Ovary (tissue), 3 donors: ENCODE measurements around the gene ALDH2.

ENCODE experiments used
- EP300 ChIP-seq: sonication (generic); formaldehyde crosslinking; IDR thresholded peaks from one replicate; pipeline ENCODE4 v1.6.1; 2017; ENCODE audit warnings: antibody characterized with exemption
- POLR2A ChIP-seq: fragments of 450-650 bp; IDR thresholded peaks from one replicate; pipeline ENCODE4 v1.6.1; 2017; ENCODE audit warnings: antibody characterized with exemption, mild to moderate bottlenecking, moderate library complexity
- TF ChIP-seq, protein P1 (sequence below), 3 donors: fragments of 450-650 bp in 2 of 3; fragments of 200-600 bp in 1 of 3; IDR thresholded peaks; one replicate each; pipeline versions ENCODE4 v1.5.1 to v1.8.0; 2016 to 2022; ENCODE audit warnings: antibody characterized with exemption in 3 of 3, mild to moderate bottlenecking in 1 of 3
- donor health status: DM: no; HTN: no; CAD: no.

DNA sequence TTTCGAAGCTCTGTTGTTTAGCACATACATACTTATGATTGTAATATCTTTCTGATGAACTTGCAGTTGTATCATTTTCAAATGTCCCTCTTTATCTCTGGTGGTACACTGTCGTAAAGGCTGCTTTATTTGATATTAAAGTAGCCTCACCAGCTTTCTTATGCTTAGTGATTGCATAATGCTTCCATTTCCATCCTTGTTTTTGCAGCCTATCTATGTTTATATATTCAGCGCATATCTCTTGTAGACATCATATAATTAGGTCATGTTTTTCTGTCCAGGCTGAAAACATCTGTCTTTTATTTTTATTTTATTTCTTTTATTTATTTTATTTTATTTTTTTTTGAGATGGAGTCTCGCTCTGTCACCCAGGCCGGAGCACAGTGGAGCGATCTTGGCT lies 46.3 kb upstream of the ALDH2 start:
- TF ChIP-seq, protein P1, sequence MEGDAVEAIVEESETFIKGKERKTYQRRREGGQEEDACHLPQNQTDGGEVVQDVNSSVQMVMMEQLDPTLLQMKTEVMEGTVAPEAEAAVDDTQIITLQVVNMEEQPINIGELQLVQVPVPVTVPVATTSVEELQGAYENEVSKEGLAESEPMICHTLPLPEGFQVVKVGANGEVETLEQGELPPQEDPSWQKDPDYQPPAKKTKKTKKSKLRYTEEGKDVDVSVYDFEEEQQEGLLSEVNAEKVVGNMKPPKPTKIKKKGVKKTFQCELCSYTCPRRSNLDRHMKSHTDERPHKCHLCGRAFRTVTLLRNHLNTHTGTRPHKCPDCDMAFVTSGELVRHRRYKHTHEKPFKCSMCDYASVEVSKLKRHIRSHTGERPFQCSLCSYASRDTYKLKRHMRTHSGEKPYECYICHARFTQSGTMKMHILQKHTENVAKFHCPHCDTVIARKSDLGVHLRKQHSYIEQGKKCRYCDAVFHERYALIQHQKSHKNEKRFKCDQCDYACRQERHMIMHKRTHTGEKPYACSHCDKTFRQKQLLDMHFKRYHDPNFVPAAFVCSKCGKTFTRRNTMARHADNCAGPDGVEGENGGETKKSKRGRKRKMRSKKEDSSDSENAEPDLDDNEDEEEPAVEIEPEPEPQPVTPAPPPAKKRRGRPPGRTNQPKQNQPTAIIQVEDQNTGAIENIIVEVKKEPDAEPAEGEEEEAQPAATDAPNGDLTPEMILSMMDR (IDR thresholded peaks at IDR 0.05) = no peak
- TF ChIP-seq EP300 = no peak
- TF ChIP-seq POLR2A = no peak
